ENCODE results near the gene DNAH6.
"Not testable (repeated sequence)": the region's sequence is repeated elsewhere in the genome, so short reads cannot be mapped to it uniquely, and the experiment has no call there.

- not testable (repeated sequence) for TF ChIP-seq CTCF, POLR2A (IDR thresholded peaks at IDR 0.05)
Measured at GRCh38 chr2:84551526-84551925, 35.2 kb downstream of the DNAH6 start.

Data from heart left ventricle (tissue), 13 donors.